HepG2 (cell line): ENCODE data around the gene COQ8B. TPM values are rescaled to one million over a fixed set of nuclear protein-coding genes. Genes with fewer than 3 reads are reported as not detected.
A peak's percentile ranks its signal among the peaks of the same experiment; 100 is the strongest.

ENCODE experiments used
- CBFB ChIP-seq: sonication (generic); formaldehyde crosslinking; IDR thresholded peaks from 2 replicates; pipeline ENCODE4 v1.4.0; 2020; ENCODE audit warnings: missing genetic modification reagents
- HHEX ChIP-seq: IDR thresholded peaks from 2 replicates; pipeline ENCODE4 v1.6.1; 2016; ENCODE audit warnings: control low read depth
- HNRNPLL ChIP-seq: fragments of 200-400 bp; formaldehyde crosslinking; IDR thresholded peaks from 2 replicates; pipeline ENCODE4 v1.6.1; 2017; ENCODE audit warnings: mild to moderate bottlenecking, low read depth, low read length; ENCODE audit not compliant: poor library complexity, severe bottlenecking
- HOXA5 ChIP-seq: sonication (generic); formaldehyde crosslinking; IDR thresholded peaks from 2 replicates; pipeline ENCODE4 v1.4.0; 2020; ENCODE audit warnings: missing genetic modification reagents
- MXI1 ChIP-seq: IDR thresholded peaks from 3 replicates; pipeline ENCODE4 v1.6.1; 2012; ENCODE audit warnings: low read depth, low read length, inconsistent platforms, borderline replicate concordance
- NBN ChIP-seq: fragments of 450-650 bp; conservative IDR thresholded peaks from 2 replicates; pipeline ENCODE4 v1.6.1; 2017
- NFRKB ChIP-seq: fragments of 450-650 bp; IDR thresholded peaks from 2 replicates; pipeline ENCODE4 v1.6.1; 2017
- SIN3B ChIP-seq: fragments of 150-350 bp; IDR thresholded peaks from 2 replicates; pipeline ENCODE4 v1.6.1; 2014; ENCODE audit warnings: low read length
- TFAP4 ChIP-seq: sonication (generic); IDR thresholded peaks from 2 replicates; pipeline ENCODE4 v1.6.1; 2016; ENCODE audit warnings: low read depth, borderline replicate concordance
- TRIM24 ChIP-seq: sonication (generic); formaldehyde crosslinking; IDR thresholded peaks from 2 replicates; pipeline ENCODE4 v1.8.0; 2022; ENCODE audit warnings: mild to moderate bottlenecking, missing genetic modification reagents
- ZNF510 ChIP-seq: sonication (generic); formaldehyde crosslinking; IDR thresholded peaks from 2 replicates; pipeline ENCODE4 v1.4.0; 2020; ENCODE audit warnings: low read depth, mild to moderate bottlenecking, missing genetic modification reagents
- ZNF569 ChIP-seq: sonication (generic); formaldehyde crosslinking; IDR thresholded peaks from 2 replicates; pipeline ENCODE4 v1.5.0; 2020; ENCODE audit warnings: mild to moderate bottlenecking, missing genetic modification reagents, moderate library complexity, borderline replicate concordance
- ZNF614 ChIP-seq: IDR thresholded peaks from 2 replicates; pipeline ENCODE4 v1.6.1; 2018; ENCODE audit warnings: missing biosample characterization, missing genetic modification reagents, inconsistent platforms, borderline replicate concordance
- ZNF629 ChIP-seq: sonication (generic); formaldehyde crosslinking; conservative IDR thresholded peaks from 2 replicates; pipeline ENCODE4 v1.5.0; 2020; ENCODE audit warnings: missing genetic modification reagents
- ZNF691 ChIP-seq: sonication (generic); formaldehyde crosslinking; IDR thresholded peaks from 2 replicates; pipeline ENCODE4 v1.4.0; 2020; ENCODE audit warnings: missing genetic modification reagents, low read depth, mild to moderate bottlenecking, borderline replicate concordance
- polyA plus RNA-seq, 8 experiments: library from polyadenylated mRNA; depleted of rRNA in 3 of 8; stranded (reverse) in 7 of 8; unstranded in 1 of 8; fragments of >200 nt; fragmentation: Illumina TruSeq in 4 of 8; extraction: Trizol in 4 of 8; gene quantifications; 2 replicates each; pipeline versions ENCODE4 v1.2.1 to v1.2.3, GENCODE V29; 2011 to 2016; ENCODE audit warnings: low read depth in 4 of 8, missing spikeins in 1 of 8, mixed read lengths in 1 of 8; ENCODE audit not compliant: insufficient read depth in 1 of 8
- total RNA-seq, 5 experiments: library from RNA; depleted of rRNA; stranded (reverse); fragments of >200 nt; fragmentation: Illumina TruSeq; extraction: Trizol; gene quantifications; 2 replicates each; pipeline ENCODE4 v1.2.3, GENCODE V29; 2016; ENCODE audit warnings: low read depth in 1 of 5
- TF ChIP-seq, protein P1 (sequence below): sonication (generic); formaldehyde crosslinking; IDR thresholded peaks from 2 replicates; pipeline ENCODE4 v1.8.0; 2022; ENCODE audit warnings: mild to moderate bottlenecking, missing genetic modification reagents; ENCODE audit not compliant: insufficient replicate concordance
- TF ChIP-seq, protein P2 (sequence below), 2 experiments: IDR thresholded peaks; 2 replicates each; pipeline ENCODE4 v1.6.1; 2011 to 2012; ENCODE audit warnings: low read length in 2 of 2, borderline replicate concordance in 1 of 2, low read depth in 1 of 2, mild to moderate bottlenecking in 1 of 2, moderate library complexity in 1 of 2
- TF ChIP-seq, protein P3 (sequence below): sonication (generic); formaldehyde crosslinking; IDR thresholded peaks from 2 replicates; pipeline ENCODE4 v1.8.0; 2022; ENCODE audit warnings: mild to moderate bottlenecking, missing genetic modification reagents, moderate library complexity
- TF ChIP-seq, protein P4 (sequence below): sonication (generic); formaldehyde crosslinking; IDR thresholded peaks from 2 replicates; pipeline ENCODE4 v1.5.1; 2020; ENCODE audit warnings: missing genetic modification reagents, mild to moderate bottlenecking, borderline replicate concordance

COQ8B gene
- total and polyA plus RNA-seq, 2 of the 13 experiments (the other 11 are each of a cell fraction or from before 2014, with no cell fraction given) = 12.3 to 17.2 TPM

DNA sequence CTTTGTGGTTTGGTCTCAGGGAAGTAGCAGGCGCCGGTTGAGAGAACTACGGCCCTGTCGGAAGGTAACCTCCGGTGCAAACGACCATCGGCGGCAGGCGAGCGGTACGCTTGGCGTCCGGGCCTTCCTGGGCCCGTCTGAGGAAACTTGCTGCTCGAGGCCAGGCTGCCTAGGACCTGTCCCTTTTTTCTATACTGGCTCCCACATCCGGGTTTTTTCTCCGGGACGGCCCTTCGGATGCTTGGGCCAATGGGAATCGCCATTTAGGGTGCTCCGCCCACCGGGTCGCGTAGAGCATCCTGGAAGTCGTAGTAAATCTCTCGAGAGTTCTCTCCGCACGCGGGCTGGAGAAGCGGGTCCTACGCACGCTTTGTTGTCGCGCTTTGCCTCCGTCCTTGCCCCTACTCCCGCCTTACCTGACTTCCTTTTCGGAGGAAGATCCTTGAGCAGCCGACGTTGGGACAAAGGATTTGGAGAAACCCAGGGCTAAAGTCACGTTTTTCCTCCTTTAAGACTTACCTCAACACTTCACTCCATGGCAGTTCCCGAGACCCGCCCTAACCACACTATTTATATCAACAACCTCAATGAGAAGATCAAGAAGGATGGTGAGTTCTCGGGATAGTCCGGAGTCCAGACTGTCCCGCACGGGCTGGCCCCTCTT, 34.3 kb upstream of the COQ8B start, which contains the start of gene SNRPA (continued):
- no peak for TF ChIP-seq ZNF510
- TF ChIP-seq HNRNPLL = peak; percentile 81
- no peak for TF ChIP-seq TFAP4
- no peak for TF ChIP-seq HHEX
- no peak for TF ChIP-seq HOXA5 (CRISPR knock-in tag)
- TF ChIP-seq ZNF614 (CRISPR knock-in tag) = no peak; the same call in 1 of the 2 replicates
- TF ChIP-seq SIN3B = no peak
- TF ChIP-seq, protein P1, sequence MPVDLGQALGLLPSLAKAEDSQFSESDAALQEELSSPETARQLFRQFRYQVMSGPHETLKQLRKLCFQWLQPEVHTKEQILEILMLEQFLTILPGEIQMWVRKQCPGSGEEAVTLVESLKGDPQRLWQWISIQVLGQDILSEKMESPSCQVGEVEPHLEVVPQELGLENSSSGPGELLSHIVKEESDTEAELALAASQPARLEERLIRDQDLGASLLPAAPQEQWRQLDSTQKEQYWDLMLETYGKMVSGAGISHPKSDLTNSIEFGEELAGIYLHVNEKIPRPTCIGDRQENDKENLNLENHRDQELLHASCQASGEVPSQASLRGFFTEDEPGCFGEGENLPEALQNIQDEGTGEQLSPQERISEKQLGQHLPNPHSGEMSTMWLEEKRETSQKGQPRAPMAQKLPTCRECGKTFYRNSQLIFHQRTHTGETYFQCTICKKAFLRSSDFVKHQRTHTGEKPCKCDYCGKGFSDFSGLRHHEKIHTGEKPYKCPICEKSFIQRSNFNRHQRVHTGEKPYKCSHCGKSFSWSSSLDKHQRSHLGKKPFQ (CRISPR knock-in tag) = no peak
- no peak for TF ChIP-seq NFRKB
- TF ChIP-seq, protein P2, sequence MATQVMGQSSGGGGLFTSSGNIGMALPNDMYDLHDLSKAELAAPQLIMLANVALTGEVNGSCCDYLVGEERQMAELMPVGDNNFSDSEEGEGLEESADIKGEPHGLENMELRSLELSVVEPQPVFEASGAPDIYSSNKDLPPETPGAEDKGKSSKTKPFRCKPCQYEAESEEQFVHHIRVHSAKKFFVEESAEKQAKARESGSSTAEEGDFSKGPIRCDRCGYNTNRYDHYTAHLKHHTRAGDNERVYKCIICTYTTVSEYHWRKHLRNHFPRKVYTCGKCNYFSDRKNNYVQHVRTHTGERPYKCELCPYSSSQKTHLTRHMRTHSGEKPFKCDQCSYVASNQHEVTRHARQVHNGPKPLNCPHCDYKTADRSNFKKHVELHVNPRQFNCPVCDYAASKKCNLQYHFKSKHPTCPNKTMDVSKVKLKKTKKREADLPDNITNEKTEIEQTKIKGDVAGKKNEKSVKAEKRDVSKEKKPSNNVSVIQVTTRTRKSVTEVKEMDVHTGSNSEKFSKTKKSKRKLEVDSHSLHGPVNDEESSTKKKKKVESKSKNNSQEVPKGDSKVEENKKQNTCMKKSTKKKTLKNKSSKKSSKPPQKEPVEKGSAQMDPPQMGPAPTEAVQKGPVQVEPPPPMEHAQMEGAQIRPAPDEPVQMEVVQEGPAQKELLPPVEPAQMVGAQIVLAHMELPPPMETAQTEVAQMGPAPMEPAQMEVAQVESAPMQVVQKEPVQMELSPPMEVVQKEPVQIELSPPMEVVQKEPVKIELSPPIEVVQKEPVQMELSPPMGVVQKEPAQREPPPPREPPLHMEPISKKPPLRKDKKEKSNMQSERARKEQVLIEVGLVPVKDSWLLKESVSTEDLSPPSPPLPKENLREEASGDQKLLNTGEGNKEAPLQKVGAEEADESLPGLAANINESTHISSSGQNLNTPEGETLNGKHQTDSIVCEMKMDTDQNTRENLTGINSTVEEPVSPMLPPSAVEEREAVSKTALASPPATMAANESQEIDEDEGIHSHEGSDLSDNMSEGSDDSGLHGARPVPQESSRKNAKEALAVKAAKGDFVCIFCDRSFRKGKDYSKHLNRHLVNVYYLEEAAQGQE (IDR thresholded peaks at IDR 0.05; ENCODE audit: borderline replicate concordance in 1 of 2, low read depth in 1 of 2, low read length in 2 of 2) = peak in 1 of 2 experiments; percentile 27; a peak in 1 of 4 replicates
- peak; percentile 19; the same call in 1 of the 2 replicates for TF ChIP-seq CBFB (CRISPR knock-in tag)
- no peak for TF ChIP-seq TRIM24 (CRISPR knock-in tag)
- no peak for TF ChIP-seq NBN
- TF ChIP-seq, protein P3, sequence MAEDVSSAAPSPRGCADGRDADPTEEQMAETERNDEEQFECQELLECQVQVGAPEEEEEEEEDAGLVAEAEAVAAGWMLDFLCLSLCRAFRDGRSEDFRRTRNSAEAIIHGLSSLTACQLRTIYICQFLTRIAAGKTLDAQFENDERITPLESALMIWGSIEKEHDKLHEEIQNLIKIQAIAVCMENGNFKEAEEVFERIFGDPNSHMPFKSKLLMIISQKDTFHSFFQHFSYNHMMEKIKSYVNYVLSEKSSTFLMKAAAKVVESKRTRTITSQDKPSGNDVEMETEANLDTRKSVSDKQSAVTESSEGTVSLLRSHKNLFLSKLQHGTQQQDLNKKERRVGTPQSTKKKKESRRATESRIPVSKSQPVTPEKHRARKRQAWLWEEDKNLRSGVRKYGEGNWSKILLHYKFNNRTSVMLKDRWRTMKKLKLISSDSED (CRISPR knock-in tag) = no peak
- TF ChIP-seq MXI1 = peak; percentile 68; the same call in 1 of the 3 replicates
- TF ChIP-seq ZNF569 = no peak
- TF ChIP-seq, protein P4, sequence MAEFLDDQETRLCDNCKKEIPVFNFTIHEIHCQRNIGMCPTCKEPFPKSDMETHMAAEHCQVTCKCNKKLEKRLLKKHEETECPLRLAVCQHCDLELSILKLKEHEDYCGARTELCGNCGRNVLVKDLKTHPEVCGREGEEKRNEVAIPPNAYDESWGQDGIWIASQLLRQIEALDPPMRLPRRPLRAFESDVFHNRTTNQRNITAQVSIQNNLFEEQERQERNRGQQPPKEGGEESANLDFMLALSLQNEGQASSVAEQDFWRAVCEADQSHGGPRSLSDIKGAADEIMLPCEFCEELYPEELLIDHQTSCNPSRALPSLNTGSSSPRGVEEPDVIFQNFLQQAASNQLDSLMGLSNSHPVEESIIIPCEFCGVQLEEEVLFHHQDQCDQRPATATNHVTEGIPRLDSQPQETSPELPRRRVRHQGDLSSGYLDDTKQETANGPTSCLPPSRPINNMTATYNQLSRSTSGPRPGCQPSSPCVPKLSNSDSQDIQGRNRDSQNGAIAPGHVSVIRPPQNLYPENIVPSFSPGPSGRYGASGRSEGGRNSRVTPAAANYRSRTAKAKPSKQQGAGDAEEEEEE (CRISPR knock-in tag) = 0 out of 2 replicates have a peak, but pooled peaks have one; percentile 78
- no peak for TF ChIP-seq ZNF629 (CRISPR knock-in tag)
- no peak for TF ChIP-seq ZNF691
